ENCODE results near the gene OR10K1.
A peak's percentile ranks its signal among the peaks of the same experiment; 100 is the strongest.
"Not testable (repeated sequence)": the region's sequence is repeated elsewhere in the genome, so short reads cannot be mapped to it uniquely, and the experiment has no call there.

Gene OR10K1, protein sequence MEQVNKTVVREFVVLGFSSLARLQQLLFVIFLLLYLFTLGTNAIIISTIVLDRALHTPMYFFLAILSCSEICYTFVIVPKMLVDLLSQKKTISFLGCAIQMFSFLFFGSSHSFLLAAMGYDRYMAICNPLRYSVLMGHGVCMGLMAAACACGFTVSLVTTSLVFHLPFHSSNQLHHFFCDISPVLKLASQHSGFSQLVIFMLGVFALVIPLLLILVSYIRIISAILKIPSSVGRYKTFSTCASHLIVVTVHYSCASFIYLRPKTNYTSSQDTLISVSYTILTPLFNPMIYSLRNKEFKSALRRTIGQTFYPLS

GRCh38 chr1:158461534-158461933 lies at the start of gene OR10K1:
TSS of gene OR10K1 (plus strand) at chr1:158461834. CDS start at chr1:158465562, 3,728 bp downstream.
- no peak for DNase-seq (ENCODE audit: low spot score)

GRCh38 chr1:158414651-158415345 lies 46.8 kb upstream of the OR10K1 start:
- DNase-seq (ENCODE audit: low spot score): no peak

DNA sequence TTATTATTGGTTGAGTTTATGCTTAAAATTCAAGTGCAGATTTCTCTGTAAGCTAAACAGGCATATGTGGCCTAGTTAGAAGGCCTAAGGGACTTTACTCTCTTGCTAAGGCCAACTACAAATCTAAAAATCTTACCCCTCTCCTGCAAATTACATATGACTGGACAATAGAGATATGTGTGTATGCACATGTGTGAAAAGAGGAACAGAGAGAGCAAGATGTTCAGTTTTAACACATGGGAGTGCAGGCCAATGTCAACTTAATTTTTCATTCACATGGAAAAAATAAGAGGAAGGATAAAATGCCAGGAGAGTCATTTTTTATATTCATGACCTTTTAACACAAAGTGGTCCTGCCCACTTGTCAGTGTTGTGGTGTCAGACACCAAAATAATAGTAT lies 44.0 kb upstream of the OR10K1 start:
- no peak for DNase-seq (ENCODE audit: low spot score)

DNA sequence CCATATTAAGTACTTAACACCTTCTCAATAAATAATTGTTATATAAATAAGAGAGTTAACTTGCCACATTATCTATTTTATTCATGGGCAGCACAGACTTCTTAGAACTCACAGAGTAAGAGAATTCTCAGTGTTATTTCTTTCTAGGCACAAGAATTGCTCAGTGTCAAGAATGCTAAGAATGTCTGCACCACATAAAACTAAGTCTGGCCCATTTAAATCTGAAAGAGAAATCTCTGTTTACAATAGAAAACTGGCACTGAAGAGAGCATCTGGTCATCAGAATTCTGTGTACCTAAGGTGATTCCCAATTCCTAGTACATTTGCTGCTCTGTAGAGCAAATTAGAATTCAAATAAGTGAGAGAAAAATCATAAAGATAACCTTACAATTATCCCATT lies 39.4 kb upstream of the OR10K1 start:
- DNase-seq (ENCODE audit: low spot score): no peak

DNA sequence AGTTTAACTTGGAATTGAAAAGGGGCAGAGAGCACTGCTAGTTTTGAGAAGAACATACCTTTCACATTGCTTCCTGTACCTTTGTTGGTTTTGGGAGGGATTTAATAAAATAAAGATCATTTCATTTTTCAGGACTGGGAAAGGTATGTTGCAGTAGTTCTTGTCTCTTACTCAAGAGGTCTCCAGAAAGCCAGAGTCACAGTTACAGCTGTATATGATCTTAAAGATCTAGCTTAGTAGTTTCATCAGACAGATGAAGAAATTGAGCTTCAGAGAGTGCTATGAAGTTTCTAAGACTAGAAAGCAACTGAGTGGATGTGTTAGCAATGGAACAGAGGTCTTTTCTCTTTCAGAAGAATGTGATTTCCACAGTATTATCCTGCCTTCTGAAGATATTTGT lies 36.6 kb upstream of the OR10K1 start:
- no peak for DNase-seq (ENCODE audit: low spot score)

DNA sequence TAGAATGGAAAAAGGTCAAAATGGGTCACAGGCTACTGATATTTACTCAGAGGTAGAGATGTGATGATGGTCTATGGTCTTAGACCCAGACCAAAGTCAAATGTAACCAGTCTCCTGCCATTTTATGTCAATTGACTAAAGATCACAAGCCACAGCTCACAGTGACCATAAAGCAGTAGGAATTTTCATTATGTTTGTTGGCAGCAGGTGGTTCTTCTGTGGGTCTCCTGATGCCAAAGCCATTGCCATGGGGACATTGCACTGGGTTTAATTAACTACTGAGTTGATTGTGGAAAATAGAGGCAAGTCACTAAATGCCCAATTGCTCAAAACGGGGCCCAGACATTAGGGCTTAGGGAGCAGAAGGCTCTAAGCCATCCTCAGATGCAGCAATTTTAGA lies 35.5 kb upstream of the OR10K1 start, which contains the start of gene OR10K2:
Gene OR10K2, minus strand, starts transcription at position 101 of the 400 bp plus-strand sequence. CDS start 5,371 bp downstream, outside the sequence.
- DNase-seq (ENCODE audit: low spot score): no peak

DNA sequence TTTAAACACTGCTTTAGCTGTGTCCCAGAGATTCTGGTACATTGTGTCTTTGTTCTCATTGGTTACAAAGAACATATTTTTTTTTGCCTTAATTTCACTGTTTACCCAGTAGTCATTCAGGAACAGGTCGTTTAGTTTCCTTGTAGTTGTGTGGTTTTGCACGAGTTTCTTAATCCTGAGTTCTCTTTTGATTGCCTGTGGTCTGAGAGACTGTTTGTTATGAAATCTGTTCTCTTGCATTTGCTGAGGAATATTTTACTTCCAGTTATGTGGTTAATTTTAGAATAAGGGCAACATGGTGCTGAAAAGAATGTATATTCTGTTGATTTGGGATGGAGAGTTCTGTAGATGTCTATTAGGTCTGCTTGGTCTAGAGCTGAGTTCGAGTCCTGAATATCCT lies 31.5 kb upstream of the OR10K1 start:
- not testable (repeated sequence) for DNase-seq (ENCODE audit: low spot score)

GRCh38 chr1:158434741-158435140 lies 26.9 kb upstream of the OR10K1 start:
- DNase-seq (ENCODE audit: low spot score): no peak

DNA sequence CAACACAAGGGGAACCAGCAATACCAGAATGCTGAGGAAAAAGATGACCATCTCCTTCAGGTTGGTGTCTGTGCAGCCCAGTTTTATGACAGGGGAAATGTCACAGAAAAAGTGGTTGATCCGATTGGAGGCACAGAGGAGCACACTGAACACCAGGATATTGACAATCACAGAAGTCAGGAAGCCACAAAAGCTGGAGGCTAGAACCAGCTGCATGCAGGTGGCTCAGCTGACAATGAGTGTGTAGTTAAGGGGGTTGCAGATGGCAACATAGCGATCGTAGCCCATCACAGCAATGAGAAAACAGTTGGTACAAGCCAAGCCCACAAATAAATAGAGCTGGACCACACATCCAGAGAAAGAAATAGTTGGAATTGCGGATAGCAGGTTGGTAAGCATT lies 16.3 kb upstream of the OR10K1 start:
- DNase-seq (ENCODE audit: low spot score): no peak

- DNase-seq (ENCODE audit: low spot score): no peak
Measured at GRCh38 chr1:158454537-158454936, 7.1 kb upstream of the OR10K1 start.

GRCh38 chr1:158457246-158457645 lies 4.4 kb upstream of the OR10K1 start:
- DNase-seq (ENCODE audit: low spot score): no peak

DNA sequence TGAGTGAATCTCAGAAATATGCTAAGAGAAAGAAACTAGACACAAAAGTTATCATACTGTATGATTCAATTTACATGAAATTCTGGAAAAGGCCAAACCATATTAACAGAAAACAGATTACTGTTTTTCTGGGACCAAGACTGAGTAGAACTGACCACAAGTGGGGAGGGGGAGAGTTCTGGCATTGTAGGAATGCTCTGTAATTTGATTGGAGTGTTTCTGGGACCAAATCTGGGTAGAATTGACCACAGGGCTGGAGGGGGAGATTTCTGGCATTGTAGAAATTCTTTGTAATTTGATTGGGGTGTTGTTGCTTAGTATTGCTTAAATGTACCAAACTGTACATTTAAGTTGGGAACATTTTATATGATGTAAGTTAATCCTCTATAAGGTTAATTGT lies 3.4 kb upstream of the OR10K1 start:
- DNase-seq (ENCODE audit: low spot score): no peak

DNA sequence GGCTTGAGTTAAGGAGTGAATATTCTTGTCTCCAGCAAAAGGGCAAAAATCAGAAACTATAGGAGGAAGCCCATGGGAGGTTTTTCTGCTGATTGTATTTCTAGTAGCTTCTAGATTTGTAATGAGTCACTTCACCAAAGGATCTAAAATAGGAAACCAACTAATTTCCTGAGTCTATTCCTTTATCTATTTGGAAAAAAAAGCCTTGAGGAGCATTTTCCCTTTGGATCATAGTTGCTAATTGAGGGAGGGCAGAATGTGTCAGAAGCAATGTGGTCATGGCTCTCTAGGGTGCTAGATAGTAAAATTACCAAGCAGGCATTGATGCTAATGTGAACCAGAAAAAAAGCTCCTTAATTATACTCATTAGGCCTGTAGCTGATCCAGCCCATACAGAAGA lies 10.3 kb downstream of the OR10K1 start, which contains the start of gene OR10R2:
Gene OR10R2, plus strand, starts transcription at position 301 of the 400 bp plus-strand sequence. CDS start 106 bp downstream, outside the sequence.
- DNase-seq (ENCODE audit: low spot score): no peak

DNA sequence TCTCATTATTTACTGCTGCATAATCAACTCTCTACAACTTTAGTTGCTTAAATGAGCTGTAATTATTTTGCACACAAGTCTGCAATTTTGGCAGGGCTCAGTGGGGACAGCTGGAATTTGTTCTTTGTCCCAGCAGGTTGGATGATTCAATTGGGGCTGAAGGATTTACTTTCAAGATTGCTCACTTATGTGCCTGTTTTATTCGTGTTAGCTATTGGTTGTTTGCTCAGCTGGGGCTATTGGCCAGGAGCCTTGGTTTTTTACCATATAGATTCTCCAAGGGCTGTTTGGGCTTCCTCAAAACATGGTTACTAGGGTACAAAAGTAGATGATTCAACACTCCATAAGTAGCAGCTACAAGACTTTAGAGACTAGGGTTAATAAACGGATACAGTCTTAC lies 23.8 kb downstream of the OR10K1 start:
- no peak for DNase-seq (ENCODE audit: low spot score)

- no peak for DNase-seq (ENCODE audit: low spot score)
Measured at GRCh38 chr1:158491316-158491715, 29.7 kb downstream of the OR10K1 start.

DNA sequence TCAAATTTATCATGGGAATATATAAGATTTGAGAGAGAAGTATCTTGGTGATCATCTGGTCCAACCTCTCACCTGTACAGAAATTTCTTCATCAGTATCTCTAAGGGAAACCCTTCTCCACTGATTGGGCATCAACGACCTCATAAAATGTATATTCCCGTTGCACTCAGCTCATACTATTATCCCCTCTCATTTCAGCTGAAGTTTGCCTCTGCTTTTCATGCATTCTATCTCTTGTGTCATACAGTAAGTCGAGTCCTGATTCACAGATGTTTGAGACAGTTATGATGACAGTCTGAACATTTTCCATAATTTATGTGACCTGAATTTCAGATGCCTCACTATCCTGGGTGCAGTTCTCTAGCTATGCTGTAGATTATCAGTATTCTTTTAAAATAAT lies 31.4 kb downstream of the OR10K1 start:
- DNase-seq (ENCODE audit: low spot score): no peak

DNA sequence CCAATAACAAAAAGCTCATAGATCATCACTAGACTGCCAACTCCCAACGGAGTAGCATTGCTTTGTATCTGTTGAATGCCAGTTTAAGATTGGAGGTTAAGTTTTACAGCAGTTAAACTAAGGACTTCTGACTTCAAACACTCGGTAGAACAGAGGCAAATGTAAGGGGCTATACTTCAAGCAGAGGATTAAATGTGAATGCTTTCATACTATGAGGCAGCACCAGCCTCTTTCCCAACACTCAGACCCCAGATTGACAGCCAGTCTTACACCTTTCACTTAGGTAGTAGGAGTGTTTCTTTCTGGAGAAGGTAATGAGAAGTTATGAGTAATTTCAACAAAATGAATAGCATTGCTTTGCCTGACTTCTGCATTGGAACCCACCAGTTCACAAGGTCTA lies 33.2 kb downstream of the OR10K1 start:
- DNase-seq (ENCODE audit: low spot score): no peak

DNA sequence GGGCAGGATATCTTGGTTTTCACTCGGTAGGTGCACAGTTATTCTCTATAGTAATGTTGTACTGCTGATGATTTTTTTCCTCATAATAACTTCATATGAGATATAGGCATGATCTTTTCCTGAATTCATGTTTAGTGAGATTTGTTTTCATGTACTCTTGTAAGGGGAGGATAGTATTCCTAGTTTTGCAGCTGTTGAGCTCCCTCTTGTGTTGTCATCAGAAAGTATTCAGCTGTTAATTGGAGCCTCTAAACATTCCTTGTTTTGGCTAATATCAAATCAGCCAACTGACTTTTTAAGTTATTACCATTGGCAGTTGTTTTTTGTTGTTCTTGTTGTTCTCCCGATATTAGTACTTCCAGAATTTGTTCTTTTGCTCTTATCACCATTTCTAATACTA lies 34.7 kb downstream of the OR10K1 start:
- no peak for DNase-seq (ENCODE audit: low spot score)

GRCh38 chr1:158506369-158506987 lies 44.8 kb downstream of the OR10K1 start:
- DNase-seq (ENCODE audit: low spot score): peak; percentile 62

- DNase-seq (ENCODE audit: low spot score): no peak
Measured at GRCh38 chr1:158507511-158507910, 45.9 kb downstream of the OR10K1 start.

DNA sequence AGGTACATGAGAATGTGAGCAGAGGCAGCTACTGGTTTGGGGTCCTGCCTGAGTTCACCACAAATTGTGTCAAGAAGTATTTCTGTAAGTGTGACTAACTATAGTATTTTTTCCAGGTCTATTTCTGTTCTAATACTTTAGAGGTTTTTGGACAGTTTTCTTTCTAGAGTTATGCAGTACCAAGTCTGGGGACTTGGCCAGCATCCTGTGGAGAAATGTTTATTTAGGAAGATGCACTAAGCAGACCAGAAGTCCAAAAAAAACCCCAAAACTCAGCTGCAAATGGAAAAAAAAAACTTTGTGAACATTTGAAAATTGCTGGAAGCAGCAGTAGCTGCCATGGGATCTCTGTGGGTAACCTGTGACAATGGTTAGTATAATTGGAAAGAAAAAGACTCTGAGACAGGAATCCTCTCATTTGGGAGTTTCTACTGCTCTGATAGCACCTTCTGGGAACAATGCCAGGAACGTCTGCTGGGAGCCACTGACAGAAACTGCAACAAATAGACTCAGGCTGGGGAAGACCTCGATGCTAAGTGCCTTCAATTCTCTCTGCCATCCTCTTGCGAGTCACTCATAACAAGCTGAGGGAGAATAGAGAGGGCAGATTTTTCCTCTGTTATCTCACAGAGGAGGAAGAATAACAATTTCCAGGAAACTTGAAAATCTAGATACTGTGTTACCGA lies 48.0 kb downstream of the OR10K1 start:
- DNase-seq (ENCODE audit: low spot score): no peak

DNA sequence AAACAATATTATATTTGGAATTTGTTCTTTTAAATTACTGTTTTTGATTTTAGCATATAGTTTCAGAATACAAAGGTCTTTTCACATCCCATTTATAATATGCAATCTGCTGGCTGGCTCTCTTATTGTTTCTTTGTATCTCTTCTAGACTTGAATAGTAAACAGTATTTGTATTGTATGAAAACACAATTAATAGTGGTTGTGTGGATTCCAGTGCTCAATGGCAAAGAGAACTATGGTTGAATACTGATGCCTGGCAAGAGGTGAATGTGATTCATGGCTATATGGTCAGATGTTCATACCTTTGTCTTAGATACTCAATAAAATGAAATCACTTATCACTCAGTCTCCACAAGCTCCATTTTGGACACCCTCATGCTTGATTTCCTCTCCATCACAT lies 55.3 kb downstream of the OR10K1 start:
- no peak for DNase-seq (ENCODE audit: low spot score)

All from ecto neural progenitor cell (in vitro differentiated cells).